SK-N-SH treated with all-trans-retinoic acid at 6 μM for 48 hours (cell line): ENCODE measurements around the gene TBC1D12.

ENCODE experiments used
- PATZ1 ChIP-seq: fragments of 250-450 bp; sonication (Bioruptor Pico); IDR thresholded peaks from 2 replicates; pipeline ENCODE4 v1.8.0; 2020; ENCODE audit warnings: mild to moderate bottlenecking, moderate library complexity, borderline replicate concordance
- TOX ChIP-seq: fragments of 250-450 bp; sonication (Bioruptor Pico); IDR thresholded peaks from 2 replicates; pipeline ENCODE4 v1.8.0; 2021; ENCODE audit warnings: mild to moderate bottlenecking, moderate library complexity, borderline replicate concordance

GRCh38 chr10:94353336-94353735 is 49.0 kb upstream of the TBC1D12 start:
- TF ChIP-seq PATZ1 (CRISPR knock-in tag) = no peak
- no peak for TF ChIP-seq TOX
